Hindlimb muscle (tissue), 1 donor: ENCODE data around the gene FRZB. TPM values are rescaled to one million over a fixed set of nuclear protein-coding genes. Genes with fewer than 3 reads are reported as not detected.
A peak's percentile ranks its signal among the peaks of the same experiment; 100 is the strongest.

Source experiments
- DNase-seq: peaks from one replicate; pipeline ENCODE4 v3.0.0-alpha.2; 2013
- polyA plus RNA-seq: library from polyadenylated mRNA; unstranded; fragments of 120-200 nt; gene quantifications from one replicate; pipeline ENCODE4 v1.2.1, GENCODE V29; 2013; ENCODE audit not compliant: insufficient read length

FRZB gene
- polyA plus RNA-seq, 1 donor, result 40.4 TPM

GRCh38 chr2:182834293-182834692 is 32.1 kb downstream of the FRZB start:
- no peak for DNase-seq

DNA sequence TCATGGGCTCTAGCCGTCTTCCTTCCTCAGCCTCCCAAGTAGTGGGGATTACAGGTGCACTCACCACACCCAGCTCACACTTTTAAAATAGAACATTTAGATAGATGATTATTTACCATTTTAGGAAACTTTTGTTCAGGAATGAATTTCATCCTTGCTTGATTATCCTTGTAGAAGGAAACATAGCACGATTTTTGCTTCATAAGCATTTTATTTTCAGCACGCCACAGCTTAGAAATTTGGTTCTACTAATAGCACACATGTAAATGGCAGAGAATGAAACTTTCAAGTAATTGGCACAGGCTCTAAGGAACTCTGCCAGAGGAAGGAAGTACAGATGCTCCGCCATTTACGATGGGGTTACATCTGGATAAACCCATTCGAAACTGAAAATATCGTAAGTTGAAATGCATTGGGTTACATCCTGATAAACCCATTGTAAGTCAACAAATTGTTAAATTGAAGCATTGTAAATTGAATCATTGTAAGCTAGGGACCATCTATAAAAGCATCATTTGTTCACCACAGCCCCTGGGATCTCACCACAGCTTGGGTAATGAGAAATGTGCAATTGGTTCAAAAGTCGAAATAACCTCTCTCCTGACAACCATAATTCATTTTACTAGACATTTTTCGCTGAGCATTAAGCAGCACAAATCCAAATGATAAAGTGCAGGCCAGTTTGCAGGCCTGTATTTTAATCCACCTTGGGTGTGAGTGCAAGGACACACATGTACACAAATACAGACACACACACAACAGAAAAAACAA is 33.2 kb downstream of the FRZB start:
- no peak for DNase-seq

DNA sequence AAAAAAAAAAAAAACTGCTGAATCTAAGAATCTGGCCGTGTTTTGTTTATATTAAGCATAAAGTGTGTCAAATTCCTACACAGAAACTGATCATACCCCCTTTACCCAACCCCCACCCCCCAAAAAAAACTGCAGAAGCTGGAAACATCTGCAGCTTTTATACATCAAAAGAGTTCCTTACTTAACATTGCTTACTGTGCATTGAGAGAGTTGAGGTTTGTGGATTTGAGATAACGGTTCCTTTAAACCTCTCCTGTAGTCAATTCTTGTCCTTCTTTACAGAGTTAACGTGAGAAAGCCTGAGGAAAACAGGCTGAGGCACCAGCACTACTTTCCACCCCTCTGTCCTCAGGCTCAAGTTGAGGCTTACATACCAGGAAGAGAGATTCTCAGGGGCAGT is 34.5 kb downstream of the FRZB start:
- no peak for DNase-seq

- DNase-seq, result no peak
These were observed 35.3 kb downstream of the FRZB start for GRCh38 chr2:182831101-182831500.

DNA sequence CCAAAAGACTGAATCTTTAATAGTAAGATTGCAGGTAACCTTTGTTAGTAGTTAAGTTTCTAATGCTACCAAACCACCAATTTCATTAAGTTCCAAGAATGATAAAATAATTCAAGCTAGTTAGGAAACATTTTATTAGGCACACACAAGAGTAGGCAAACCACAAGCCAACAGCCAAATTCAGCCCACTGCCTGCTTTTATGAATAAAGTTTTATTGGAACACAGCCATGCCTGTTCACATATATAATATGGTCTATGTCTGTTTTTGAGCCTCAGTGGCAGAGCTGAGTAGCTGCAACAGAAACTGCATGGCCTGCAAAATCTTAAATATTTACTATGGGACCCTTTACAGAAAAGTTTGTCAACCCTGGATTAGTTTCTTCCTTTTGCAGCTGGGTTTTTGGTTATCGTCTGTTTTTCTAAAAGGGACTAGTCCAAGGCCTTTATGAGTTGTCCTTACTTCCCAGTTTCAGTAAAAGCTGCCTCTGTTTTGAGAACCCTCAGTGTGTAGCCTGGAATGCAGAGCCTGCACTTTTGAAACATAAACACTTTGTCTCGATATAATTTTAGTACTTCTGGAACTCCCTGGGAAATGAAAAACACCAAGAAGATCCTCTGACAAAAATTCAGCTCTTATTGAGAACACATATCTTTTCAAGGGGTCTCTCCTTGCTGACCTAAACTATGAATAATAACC is 39.1 kb downstream of the FRZB start:
- DNase-seq, result no peak

DNA sequence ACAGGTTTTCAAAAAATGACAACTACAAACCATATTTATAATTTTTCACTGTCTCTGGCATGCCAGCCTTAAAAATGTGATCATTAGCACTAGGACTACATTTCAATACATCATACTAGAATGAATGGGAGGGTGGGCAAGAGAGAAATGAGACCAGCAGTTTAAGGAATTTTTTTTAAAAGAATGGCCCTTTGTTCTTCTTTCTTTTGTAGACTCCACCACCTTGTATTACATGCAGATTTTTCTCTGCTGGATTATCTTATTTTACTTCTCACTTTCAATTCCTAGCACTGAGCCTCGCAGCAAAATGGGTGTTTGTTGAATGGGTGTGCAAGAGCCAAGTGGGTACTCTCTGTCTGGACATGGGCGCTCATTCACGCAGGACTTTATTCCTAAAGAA is 39.9 kb downstream of the FRZB start:
- DNase-seq, result no peak

GRCh38 chr2:182826064-182826463 is 40.4 kb downstream of the FRZB start:
- no peak for DNase-seq

DNA sequence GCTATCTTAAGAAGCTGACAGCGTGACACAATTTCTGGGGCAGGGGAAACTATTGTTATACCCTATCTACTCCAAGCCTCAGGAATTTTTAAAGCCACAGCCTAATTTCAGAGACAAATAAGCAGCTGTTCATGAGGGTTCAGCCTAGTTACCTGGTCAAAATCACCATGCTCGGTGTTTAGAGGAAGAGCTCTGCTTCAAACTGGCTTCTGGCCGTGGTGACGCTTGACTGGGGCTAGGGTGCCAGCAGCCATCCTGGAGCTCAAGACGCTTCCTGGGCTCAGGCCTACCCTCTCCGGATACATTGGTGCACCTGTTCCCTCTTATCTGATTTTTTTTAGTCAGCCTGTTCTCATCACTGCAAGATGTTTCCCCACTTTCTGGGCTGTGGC is 41.7 kb downstream of the FRZB start:
- no peak for DNase-seq

DNA sequence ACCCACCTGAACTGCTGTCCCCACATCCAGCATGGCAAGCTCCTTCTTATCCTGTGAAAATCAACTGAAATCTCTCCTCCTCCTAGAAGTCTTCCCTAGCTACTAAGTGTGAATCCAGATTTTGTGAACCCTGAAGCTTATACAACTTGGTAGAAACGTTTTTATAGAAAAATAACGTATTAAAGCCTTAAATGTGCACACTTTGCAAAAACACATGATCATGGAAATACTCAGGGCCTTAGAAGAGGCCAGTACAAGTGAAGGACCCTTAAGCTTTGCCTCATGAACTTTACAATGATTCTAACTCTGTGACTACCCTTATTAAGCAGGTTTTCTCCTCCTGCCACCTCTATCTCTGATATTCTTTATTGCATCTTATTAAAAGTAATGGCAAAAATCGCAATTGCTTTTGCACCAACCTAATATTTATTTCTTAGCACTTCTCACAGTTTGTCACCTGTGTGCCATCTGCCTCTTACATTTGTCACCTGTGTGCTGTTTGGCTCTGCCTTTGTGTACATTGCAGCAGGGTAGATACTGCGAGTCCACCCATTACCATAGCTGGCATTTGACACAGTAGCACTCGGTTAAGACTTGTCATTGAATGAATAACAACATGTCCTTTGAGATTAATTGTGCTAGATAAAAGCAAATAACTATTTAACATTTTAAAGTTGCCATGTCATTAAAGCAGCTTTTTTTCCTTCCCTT is 42.2 kb downstream of the FRZB start:
- DNase-seq, result no peak

DNA sequence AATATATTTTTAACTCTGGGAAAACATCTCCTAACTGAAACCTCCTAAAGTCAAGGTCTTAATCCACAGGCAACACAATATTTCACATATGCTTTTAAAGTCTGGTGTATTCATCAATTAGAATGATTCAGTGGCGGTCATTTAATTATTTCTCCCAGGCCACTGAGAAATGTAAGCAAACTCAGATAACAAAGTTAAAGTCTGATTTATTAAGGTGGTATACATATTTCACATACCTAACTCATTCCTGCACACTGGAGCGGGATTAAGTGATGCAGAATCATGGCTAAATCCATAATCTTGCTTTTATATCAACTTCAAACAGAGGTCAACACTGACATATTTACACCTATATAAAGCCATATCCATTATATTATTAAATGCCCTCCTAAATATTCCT is 43.7 kb downstream of the FRZB start:
- DNase-seq, result no peak

- DNase-seq, result no peak
These were observed 45.3 kb downstream of the FRZB start for GRCh38 chr2:182821182-182821581.

GRCh38 chr2:182819412-182819811 is 47.0 kb downstream of the FRZB start:
- DNase-seq, result no peak

- no peak for DNase-seq
These were observed 47.5 kb downstream of the FRZB start for GRCh38 chr2:182818925-182819324.

DNA sequence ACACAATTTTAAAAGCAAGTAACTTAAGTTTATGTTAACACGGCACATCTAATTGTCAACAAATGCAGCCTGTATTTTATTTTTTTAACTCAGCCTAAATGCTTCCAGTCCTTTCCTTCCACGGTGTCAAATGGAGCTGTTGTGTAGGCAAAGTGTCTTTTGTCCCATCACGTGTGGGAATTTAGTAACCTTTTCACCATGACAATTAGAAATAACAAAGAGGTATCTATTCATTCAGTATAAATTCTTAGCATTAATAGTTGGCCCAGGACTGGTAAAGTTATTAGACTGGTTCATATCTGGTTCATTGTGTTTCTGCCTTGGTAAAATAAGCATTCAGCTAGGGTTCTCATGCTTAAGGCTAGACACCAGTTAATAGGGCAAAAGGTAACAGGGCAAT is 47.9 kb downstream of the FRZB start:
- DNase-seq, result no peak

DNA sequence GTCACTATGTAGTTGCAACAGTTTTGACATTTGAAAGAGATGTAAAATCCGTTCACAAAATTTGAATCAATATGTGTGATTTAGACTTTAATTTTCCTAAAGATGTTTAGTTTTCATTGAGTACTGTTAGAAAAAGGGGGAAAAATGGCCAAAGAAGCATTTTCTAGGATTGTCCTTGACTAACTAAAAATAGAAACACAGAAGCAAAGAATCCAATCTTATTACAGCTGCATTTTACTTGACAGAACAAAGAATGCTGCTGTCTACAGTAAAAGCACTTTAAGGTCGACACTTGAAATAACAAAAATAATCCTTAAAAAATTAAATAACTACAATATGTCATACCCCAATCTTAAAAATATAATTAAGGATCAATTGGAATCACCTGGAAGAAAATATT is 48.9 kb downstream of the FRZB start:
- DNase-seq, result no peak

- no peak for DNase-seq
These were observed 49.6 kb downstream of the FRZB start for GRCh38 chr2:182816866-182817265.

- no peak for DNase-seq
These were observed 51.6 kb downstream of the FRZB start for GRCh38 chr2:182814804-182815203.

- DNase-seq, result no peak
These were observed 52.1 kb downstream of the FRZB start for GRCh38 chr2:182814380-182814779.

DNA sequence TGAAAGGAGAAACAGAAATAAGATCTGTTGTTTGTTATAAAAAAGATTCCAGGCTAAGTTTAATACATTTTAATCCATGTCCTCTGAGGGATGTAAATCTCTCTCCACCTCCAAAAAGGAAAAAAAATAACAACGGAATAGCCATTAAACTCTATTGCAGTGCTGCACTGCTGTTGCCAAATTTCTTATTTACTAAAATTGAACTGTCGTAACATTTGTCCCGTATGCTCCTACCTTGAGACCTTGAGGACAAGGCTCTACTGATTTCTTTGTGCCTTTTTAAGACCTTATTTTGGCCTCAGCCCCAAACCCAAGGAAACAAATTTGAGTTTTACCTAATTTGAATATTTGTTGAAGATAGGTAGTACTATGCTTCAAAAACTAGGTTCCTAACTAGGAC is 56.4 kb downstream of the FRZB start:
- DNase-seq, result no peak

GRCh38 chr2:182807319-182807718 is 59.1 kb downstream of the FRZB start:
- no peak for DNase-seq

DNA sequence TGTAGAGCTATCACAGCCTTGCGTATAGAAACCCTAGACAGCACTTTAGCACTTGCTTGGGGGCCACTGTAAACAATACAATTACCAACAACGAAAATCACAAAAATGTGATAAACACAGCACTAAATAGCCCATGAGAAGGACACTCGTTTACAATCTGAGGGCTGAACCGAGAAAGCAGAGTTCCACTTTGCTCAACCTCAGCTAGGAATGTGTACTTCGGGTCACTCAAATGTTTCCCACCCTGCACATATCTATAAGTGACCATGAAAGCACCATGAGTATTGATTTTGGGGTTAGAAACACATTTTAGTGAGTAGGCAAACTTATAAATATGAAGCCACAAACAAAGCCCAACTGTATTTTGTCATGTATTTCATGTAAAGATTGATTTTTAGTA is 62.3 kb downstream of the FRZB start:
- no peak for DNase-seq

DNA sequence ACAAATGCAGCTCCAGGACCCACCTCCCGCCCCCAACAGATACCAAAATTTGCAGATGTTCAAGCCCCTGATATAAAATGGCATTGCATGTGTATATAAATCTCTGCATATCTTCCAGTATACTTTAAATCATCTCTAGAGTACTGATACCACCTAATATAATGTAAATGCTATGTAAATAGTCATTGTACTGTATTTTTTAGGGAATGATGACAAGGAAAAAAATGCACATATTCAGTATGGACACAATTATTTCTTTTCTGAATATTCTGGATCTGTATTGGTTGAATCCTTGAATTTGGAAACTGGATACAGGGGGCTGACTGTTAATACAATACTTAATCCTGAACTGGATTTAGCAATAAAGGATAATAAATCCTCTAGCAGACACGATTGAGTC is 67.7 kb downstream of the FRZB start:
- no peak for DNase-seq

DNA sequence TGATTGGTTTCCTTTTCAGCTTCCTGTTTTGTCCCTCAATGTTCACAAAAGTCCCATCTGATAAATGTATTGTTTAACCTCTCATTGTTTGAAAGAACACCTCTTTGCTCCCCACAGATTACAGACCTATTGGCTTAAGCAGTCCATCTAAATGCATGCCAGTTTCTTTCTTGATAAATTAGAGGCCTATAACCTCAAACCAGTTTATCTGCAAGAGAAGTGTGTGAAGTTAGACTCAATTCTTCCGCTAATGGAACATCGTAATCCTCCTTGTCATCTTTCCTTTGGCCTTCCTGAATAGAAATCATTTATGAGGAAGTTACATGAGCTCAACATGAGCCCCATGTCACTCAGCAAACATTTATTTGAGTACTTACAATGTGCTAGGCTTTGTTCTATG is 74.0 kb downstream of the FRZB start:
- no peak for DNase-seq

- peak; percentile 8 for DNase-seq
These were observed 81.7 kb downstream of the FRZB start for GRCh38 chr2:182784777-182785176.
